Measurements from ENCODE around the gene WDR72.

WDR72 gene

GRCh38 chr15:53634517-53635106, 124.9 kb downstream of the WDR72 start:
- TF ChIP-seq CTCF (IDR thresholded peaks at IDR 0.05; ENCODE audit: low read depth, low read length) (no peak), POLR2A (IDR thresholded peaks at IDR 0.05; ENCODE audit: extremely low read depth, insufficient read length) (no peak), MYC (IDR thresholded peaks at IDR 0.05; ENCODE audit: low read depth, low read length) (no peak), MAX (IDR thresholded peaks at IDR 0.05; ENCODE audit: low read depth, low read length) (no peak)
- no peak overlapping the region for H3K4me3 ChIP-seq (ENCODE audit: low read depth, low read length)
- no peak for DNase-seq (ENCODE audit: low read depth)

GRCh38 chr15:53627279-53627678, 132.2 kb downstream of the WDR72 start:
- no peak for DNase-seq (ENCODE audit: low read depth)
- TF ChIP-seq MAX (IDR thresholded peaks at IDR 0.05; ENCODE audit: low read depth, low read length) (no peak), CTCF (IDR thresholded peaks at IDR 0.05; ENCODE audit: low read depth, low read length) (no peak), POLR2A (IDR thresholded peaks at IDR 0.05; ENCODE audit: extremely low read depth, insufficient read length) (no peak)
- no peak overlapping the region for H3K4me3 ChIP-seq (ENCODE audit: low read depth, low read length)

GRCh38 chr15:53625962-53626845, 133.3 kb downstream of the WDR72 start:
- no peak for TF ChIP-seq MYC (IDR thresholded peaks at IDR 0.05; ENCODE audit: low read depth, low read length)
- no peak for TF ChIP-seq MAX (IDR thresholded peaks at IDR 0.05; ENCODE audit: low read depth, low read length)
- no peak for TF ChIP-seq CTCF (IDR thresholded peaks at IDR 0.05; ENCODE audit: low read depth, low read length)
- TF ChIP-seq POLR2A (IDR thresholded peaks at IDR 0.05; ENCODE audit: extremely low read depth, insufficient read length): no peak
- no peak overlapping the region for H3K4me3 ChIP-seq (ENCODE audit: low read depth, low read length)

GRCh38 chr15:53625260-53625659, 134.2 kb downstream of the WDR72 start:
- no peak for TF ChIP-seq POLR2A (IDR thresholded peaks at IDR 0.05; ENCODE audit: extremely low read depth, insufficient read length)
- no peak for DNase-seq (ENCODE audit: low read depth)
- H3K4me3 ChIP-seq (ENCODE audit: low read depth, low read length): no peak overlapping the region

More at GRCh38 chr15:53625962-53626845, 133.3 kb downstream of the WDR72 start:
- no peak for DNase-seq (ENCODE audit: low read depth)

GRCh38 chr15:53618461-53618860, 141.0 kb downstream of the WDR72 start:
- no peak for TF ChIP-seq CTCF (IDR thresholded peaks at IDR 0.05; ENCODE audit: low read depth, low read length)
- TF ChIP-seq POLR2A (IDR thresholded peaks at IDR 0.05; ENCODE audit: extremely low read depth, insufficient read length): no peak
- TF ChIP-seq MAX (IDR thresholded peaks at IDR 0.05; ENCODE audit: low read depth, low read length): no peak
- no peak for TF ChIP-seq MYC (IDR thresholded peaks at IDR 0.05; ENCODE audit: low read depth, low read length)
- DNase-seq (ENCODE audit: low read depth): no peak

GRCh38 chr15:53611145-53611920, 148.1 kb downstream of the WDR72 start:
- TF ChIP-seq CTCF (IDR thresholded peaks at IDR 0.05; ENCODE audit: low read depth, low read length): no peak
- no peak overlapping the region for H3K4me3 ChIP-seq (ENCODE audit: low read depth, low read length)
- no peak for DNase-seq (ENCODE audit: low read depth)

More at GRCh38 chr15:53618461-53618860, 141.0 kb downstream of the WDR72 start:
- no peak overlapping the region for H3K4me3 ChIP-seq (ENCODE audit: low read depth, low read length)

Measured in NB4 (cell line).